GM21381 (cell line): Measurements from ENCODE around the gene ATP9A.

Experiments
- ATAC-seq: cut with Tn5 transposase; IDR thresholded peaks from one replicate; pipeline ENCODE4 v1.9.1; 2021; ENCODE audit warnings: mild to moderate bottlenecking, moderate library complexity; ENCODE audit not compliant: unreplicated experiment

Gene ATP9A

DNA sequence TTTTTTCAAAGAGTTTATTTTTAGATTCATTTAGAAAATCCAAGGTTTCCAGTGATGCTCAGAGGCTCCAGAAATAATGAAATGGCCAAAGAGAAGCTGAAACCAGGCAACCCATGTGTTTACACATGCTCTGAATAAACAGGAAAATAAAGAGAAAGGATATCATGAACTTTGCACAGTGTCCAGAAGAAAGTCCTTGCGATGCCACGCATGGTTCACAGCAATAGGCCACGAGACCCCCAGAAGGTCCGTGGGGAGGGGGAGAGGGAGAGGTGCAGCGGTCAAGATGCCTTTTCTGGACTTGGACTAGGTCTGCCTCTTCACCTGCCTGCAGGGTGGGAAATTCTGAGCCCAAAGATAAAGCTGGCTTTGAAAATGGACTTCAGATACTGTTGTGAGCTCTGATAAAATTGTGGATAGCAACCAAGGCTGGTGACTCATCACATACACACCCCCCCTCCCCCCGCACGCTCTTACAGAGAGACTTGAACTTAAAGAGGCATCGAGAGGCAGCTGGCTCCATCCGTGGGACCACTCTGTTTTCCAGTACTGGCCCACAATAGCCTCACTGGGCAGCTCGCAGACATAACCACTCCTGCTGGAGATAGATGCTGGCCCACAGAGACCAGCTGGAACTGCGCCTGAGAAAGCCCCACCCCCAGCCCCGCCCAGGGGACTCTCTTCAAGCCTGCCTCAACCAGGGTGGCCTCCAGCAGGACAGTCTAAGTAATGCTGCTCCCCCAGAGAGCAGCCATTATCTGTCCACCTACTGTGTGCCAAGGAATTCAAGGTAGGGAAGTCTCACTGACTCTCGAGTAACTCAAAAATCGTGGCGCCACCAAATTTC is 204.5 kb downstream of the ATP9A start:
- no peak for ATAC-seq

DNA sequence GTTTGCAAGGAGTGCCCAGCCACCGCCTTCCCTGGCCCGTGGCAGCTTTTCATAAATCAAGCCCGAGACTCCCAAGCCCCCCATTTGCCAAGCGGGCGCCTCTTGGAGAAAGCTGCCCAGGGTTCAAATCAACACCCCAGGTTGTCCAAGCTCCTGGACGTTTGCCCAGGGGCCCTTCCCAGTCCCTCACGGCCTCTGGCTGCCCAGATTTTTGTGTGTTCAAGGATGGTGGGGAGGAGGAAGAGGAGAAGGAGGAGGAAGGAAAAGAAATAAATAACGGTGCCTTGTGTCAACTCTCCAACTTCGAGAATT is 205.1 kb downstream of the ATP9A start:
- ATAC-seq: no peak

DNA sequence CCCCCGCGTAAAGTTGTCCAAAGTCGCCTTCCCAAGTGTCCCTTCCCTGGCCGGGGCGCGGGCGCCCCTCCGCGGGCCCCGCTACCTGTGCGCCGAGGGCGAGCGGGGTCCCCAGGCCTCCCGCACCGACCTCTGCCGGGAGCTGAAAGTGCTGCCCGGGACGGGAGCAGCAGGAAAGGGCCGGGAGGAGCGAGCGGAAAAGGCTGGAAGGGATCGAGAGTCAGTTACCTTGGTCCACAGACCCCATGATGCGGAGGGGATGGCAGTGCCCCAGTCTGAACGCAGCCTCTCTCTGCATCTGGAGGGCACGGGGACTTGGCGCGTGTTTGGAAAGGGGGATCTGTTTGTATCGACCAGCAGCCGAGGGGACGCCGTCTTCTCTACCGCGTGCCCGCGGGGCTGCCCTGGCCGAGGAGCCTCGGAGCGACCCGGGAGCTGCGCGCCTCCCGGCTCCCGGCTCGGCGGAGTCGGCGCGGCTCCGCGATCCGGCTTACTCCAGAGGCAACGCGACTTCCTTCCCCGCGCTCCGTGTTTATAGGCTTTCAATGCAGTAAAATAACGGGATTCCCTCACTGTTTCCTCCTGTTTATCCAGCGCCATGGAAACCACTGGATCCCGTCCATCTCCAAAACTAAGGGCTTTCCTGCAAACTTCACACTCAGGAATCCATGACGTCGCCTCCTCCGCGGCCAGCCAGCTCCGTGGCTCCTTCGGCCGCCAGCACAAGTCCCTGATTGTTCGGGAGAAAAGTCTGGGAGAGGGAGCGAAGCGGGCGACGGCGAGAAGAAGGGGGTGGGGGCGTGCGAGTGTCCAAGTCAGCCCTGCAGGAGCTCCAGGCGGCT is 205.6 kb downstream of the ATP9A start:
- no peak for ATAC-seq

DNA sequence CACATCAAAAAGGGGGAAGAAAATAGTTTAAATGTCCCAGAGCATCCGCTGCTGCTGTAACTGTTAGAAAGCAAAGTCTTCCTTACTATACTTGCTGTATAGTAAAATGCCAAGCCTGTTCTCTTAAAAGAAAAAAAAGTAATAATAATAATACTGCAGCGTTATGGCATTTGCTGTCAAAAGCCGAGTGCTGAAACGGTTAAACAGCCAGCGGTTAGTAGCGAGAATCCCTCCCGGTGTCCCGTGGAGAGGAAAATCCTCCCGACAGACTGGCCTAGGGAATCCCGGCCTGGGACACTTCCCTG is 206.2 kb downstream of the ATP9A start:
- ATAC-seq: no peak

DNA sequence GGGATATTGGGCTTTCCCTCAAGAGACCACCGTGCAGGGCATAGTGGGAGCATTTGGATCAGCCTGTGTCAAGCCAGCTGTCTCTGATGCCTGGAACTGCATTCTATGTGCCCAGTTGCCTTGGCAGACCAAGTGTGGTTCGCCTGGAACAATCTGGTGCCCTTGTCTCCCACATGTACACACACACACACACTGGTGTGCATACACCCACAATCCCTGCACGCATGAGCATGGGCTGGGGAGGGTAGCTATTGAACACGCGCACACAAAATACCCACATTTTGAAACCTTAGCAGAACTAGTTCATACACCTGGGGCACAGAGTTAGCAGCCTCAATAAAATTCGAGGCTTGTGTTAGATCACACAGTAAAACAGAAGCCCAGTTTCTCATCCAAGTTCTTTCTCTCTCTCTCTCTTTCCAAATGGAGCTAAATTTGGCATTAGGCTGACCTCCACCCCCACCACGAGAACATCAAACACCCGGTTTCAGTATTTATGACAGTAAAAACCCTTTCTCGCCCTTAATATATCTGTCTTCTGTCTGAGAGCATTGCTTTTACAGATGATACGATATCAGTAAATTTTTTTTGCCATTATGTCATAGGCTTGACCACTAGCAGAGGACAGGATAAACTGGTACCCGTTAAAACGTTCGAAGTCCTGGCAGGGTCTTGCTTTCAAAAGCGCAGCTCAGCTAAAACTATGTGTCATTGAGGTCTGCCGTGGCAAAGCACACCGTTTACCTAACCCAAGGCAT is 207.5 kb downstream of the ATP9A start:
- no peak for ATAC-seq

DNA sequence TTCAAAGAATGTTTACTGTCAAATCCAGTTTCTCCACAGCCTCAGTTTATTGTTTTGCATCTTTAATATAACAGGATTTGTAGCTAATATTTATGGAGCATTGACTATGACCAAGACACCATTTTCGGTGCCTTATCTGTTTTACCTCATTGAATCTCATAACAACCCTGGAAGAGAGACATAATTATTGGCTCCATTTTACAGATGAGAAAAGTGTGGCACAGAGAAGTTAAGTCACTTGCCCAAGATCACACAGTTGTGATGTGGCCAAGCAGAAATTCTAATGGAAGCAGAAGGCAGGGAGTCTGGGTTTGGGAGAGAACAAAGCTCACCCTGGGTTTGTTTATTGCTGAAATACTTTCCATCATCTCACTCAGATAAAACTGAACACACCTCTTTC is 208.1 kb downstream of the ATP9A start:
- no peak for ATAC-seq

DNA sequence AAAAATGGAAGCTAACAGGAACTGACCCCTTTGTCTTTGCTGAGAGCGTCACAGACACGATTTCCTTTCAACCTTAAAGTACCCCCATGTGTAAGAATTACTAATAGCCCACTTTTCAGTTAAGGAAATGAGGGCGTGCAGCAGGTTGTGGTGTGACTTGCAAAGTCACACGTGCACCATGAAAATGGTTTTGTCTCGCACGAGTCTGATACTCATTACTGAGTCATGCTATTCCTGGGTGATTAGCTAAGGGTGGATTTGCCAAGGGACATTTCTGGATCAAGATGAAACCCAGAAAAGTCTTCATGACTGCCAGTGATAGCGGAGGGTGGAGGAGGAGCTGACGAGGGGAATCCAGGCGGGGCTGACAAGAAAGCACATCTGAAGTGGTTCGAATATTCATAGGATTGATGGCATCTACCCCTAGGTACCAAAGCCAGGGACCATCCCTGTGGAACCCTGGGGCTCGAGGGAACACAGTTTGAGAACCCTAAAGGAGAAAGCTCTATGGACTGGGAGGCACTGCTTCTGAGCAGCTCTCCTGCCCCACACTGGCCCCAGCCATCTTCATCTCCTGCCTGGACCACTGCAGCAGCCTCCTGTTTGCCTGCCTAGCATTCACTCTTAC is 213.5 kb downstream of the ATP9A start:
- no peak for ATAC-seq

DNA sequence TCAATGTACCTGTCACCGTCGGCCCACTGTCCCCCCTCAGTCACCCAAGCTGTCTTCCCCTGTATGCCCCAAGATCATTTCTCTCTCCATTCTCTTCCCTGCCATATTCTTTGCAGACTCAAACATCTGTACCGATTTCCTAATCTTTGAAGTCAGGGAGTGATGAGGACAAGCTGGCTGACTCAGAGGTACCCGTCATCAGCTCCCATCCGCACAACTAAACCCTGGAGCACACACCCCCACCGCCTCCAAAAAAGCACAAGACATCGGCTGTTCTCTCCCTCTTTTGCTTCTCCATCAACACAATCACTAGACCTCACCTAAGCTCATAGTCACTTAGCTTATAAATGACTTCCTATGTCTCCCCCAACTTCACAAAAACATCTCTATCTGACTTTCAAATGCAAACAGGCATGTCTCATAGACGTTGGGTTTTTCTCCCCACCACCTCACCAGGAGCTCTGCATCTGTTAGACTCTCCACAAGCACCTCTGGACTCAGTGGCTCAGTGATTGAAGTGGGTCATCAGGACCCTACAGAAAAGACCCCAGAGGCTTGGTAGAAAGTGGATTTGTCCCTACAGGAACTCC is 214.2 kb downstream of the ATP9A start:
- ATAC-seq: no peak

DNA sequence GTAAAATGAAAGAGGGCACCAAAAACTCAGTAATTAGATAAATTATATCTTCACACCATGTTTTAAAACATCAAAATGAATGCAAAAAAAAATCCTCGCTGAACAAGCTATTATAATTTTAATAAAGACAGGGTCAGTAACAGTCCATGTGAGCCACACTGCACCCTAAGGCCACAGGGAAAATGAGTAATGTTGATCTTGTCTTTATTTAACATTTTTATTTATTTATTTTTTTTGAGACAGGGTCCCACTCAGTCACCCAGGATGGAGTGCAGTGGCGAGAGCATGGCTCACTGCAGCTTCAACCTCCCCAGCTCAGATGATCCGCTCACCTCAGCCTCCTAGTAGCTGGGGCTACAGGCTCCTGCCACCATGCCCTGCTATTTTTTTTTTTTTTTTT is 217.0 kb downstream of the ATP9A start:
- ATAC-seq: no peak

DNA sequence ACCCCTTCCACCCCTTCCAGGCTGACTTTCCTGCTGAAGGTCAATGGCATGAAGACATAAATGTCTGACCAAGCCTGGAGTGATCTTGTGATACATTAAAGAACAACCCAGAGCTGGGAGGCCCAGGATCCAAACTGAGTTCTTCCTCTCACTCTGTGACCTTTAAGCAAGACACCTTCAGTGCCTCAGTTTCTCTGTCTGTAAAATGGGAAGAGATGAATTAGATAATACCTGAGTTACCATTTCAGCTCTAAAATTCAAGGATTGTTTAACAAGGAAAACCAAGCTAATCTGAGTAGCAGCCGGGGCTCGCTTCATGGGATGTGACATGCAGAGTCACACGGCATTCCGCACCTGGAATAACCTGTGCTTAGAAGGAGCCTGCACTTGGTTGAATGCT is 218.7 kb downstream of the ATP9A start:
- ATAC-seq: no peak

DNA sequence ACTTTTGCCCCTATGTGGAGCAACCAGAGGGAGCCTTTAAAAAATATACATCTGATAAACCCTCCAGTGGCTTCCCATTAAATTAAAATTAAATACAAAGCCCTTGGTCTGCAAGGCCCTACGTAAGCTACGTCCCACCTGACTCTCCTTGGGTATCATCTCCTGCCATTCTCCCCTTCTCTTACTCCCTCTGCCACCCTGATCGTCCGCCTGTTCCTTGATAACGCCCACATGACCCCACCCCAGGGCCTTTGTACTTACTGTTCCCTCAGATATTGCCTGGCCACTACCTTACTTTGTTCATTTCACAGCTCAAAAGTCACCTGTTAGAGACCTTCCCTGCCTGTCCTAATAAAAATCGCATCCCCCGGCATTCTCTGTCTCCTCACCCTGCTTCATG is 220.2 kb downstream of the ATP9A start:
- no peak for ATAC-seq
